GM12878 (cell line): ENCODE results near the gene SAXO1. TPM values are rescaled to one million over a fixed set of nuclear protein-coding genes. Genes with fewer than 3 reads are reported as not detected.

Experiments used
- ATAC-seq: fragments of 200-7000 bp; cut with Tn5 transposase; 3 replicates; pipeline ENCODE4 v1.9.1; 2020; ENCODE audit warnings: mild to moderate bottlenecking, moderate library complexity
- BruUV-seq: library from RNA; stranded (reverse); fragments of 400-500 nt; replicated peaks from 2 replicates; lab custom pipeline; 2021; lab: Mats Ljungman, UMichigan
- CTCF ChIA-PET: fragments of 300-600 bp; sonication (Branson Sonifier 250); formaldehyde crosslinking; extraction: SDS; loops from one replicate; lab custom pipeline; 2021; ENCODE audit warnings: inconsistent platforms; lab: Yijun Ruan, JAX
- POLR2A ChIA-PET: fragments of 350-600 bp; formaldehyde crosslinking; extraction: SDS; loops from one replicate; lab custom pipeline; 2021; ENCODE audit warnings: inconsistent platforms; lab: Charles Lee
- RAD21 ChIA-PET: fragments of 300-600 bp; sonication (Branson Sonifier 250); formaldehyde crosslinking; loops from one replicate; lab custom pipeline; 2023; ENCODE audit warnings: antibody characterized with exemption; ENCODE audit not compliant: unreplicated experiment; lab: Charles Lee
- SMC1A ChIA-PET: fragments of 300-600 bp; sonication (Branson Sonifier 250); formaldehyde crosslinking; loops from one replicate; lab custom pipeline; 2023; ENCODE audit not compliant: unreplicated experiment, uncharacterized antibody; lab: Charles Lee
- DNase-seq: peaks from one replicate; pipeline ENCODE4 v3.0.0-alpha.2; 2011; ENCODE audit warnings: low read depth, low spot score
- FAIRE-seq: peaks from 3 replicates; lab custom pipeline; 2011; peaks lifted over from hg19 to GRCh38; lab: Jason Lieb, UNC
- H2AFZ ChIP-seq: 2 replicates; pipeline ENCODE4 v1.6.0; 2011; ENCODE audit warnings: low read depth, low read length, control low read depth; ENCODE audit not compliant: control insufficient read depth
- H3K27ac ChIP-seq: 2 replicates; pipeline ENCODE4 v1.5.1; 2011; ENCODE audit warnings: control low read depth; ENCODE audit not compliant: control insufficient read depth, insufficient read depth
- H3K27me3 ChIP-seq, 2 experiments: replicated peaks in 1 of 2; 2 replicates each; pipeline versions ENCODE4 v1.6.0 to v1.6.1; 2011; ENCODE audit warnings: low read length in 1 of 2; ENCODE audit not compliant: control insufficient read depth in 2 of 2, insufficient read depth in 2 of 2
- H3K36me3 ChIP-seq, 2 experiments: 2 replicates each; pipeline ENCODE4 v1.5.1; 2011; ENCODE audit warnings: low read length in 1 of 2; ENCODE audit not compliant: control insufficient read depth in 2 of 2, insufficient read depth in 2 of 2
- H3K4me1 ChIP-seq: 2 replicates; pipeline ENCODE4 v1.6.1; 2011; ENCODE audit warnings: mild to moderate bottlenecking, low read length, moderate library complexity, mixed read lengths; ENCODE audit not compliant: control insufficient read depth, insufficient read depth
- H3K4me2 ChIP-seq: 2 replicates; pipeline ENCODE4 v1.6.0; 2011; ENCODE audit warnings: control low read depth; ENCODE audit not compliant: control insufficient read depth, insufficient read depth
- H3K4me3 ChIP-seq: fragments of 200-600 bp; sonication (generic); 2 replicates; pipeline ENCODE4 v1.5.1; 2016
- H3K79me2 ChIP-seq: 2 replicates; pipeline ENCODE4 v1.6.0; 2011; ENCODE audit warnings: low read length; ENCODE audit not compliant: control insufficient read depth, insufficient read depth
- H3K9ac ChIP-seq: 2 replicates; pipeline ENCODE4 v1.8.0; 2011; ENCODE audit warnings: low read length, control low read depth, mixed read lengths; ENCODE audit not compliant: control insufficient read depth, insufficient read depth
- H3K9me3 ChIP-seq: replicated peaks from 3 replicates; pipeline ENCODE4 v1.5.1; 2011; ENCODE audit warnings: mild to moderate bottlenecking, low read length; ENCODE audit not compliant: control insufficient read depth, insufficient read depth
- H4K20me1 ChIP-seq: 2 replicates; pipeline ENCODE4 v1.6.0; 2011; ENCODE audit not compliant: control insufficient read depth, insufficient read depth
- IRF4 ChIP-seq: IDR thresholded peaks from 2 replicates; pipeline ENCODE4 v1.6.1; 2011; ENCODE audit warnings: low read depth, low read length
- MTA2 ChIP-seq: fragments of 450-650 bp; IDR thresholded peaks from 2 replicates; pipeline ENCODE4 v1.6.1; 2016; ENCODE audit warnings: low read depth, mild to moderate bottlenecking, moderate library complexity
- NR2F1 ChIP-seq: fragments of 450-650 bp; conservative IDR thresholded peaks from 2 replicates; pipeline ENCODE4 v1.6.1; 2017; ENCODE audit warnings: mild to moderate bottlenecking
- NRF1 ChIP-seq: conservative IDR thresholded peaks from 2 replicates; pipeline ENCODE4 v1.6.1; 2011; ENCODE audit warnings: mild to moderate bottlenecking, low read depth, low read length, improper control_type of control experiment
- RELB ChIP-seq: fragments of 450-650 bp; IDR thresholded peaks from 2 replicates; pipeline ENCODE4 v1.6.1; 2017; ENCODE audit warnings: low read depth, mild to moderate bottlenecking, moderate library complexity
- SMAD5 ChIP-seq: IDR thresholded peaks from 2 replicates; pipeline ENCODE4 v1.6.1; 2016; ENCODE audit warnings: antibody characterized with exemption, low read depth
- STAT1 ChIP-seq: fragments of 450-650 bp; conservative IDR thresholded peaks from 2 replicates; pipeline ENCODE4 v1.6.1; 2014; ENCODE audit warnings: antibody characterized with exemption, mild to moderate bottlenecking
- TARDBP ChIP-seq: IDR thresholded peaks from 2 replicates; pipeline ENCODE4 v1.6.1; 2016; ENCODE audit warnings: borderline replicate concordance
- ZNF384 ChIP-seq: IDR thresholded peaks from 2 replicates; pipeline ENCODE4 v1.6.1; 2012; ENCODE audit warnings: low read depth, mild to moderate bottlenecking, low read length, improper control_type of control experiment, borderline replicate concordance
- WGBS: methylation state at CpG from one replicate; pipeline ENCODE4 v1.1.6; 2016; ENCODE audit warnings: low lambda C conversion rate; ENCODE audit not compliant: insufficient replicate concordance, insufficient coverage; ENCODE audit errors: missing lambda C conversion rate; 5-methylcytosine and 5-hydroxymethylcytosine counted together
- in situ Hi-C: fragments of 300-500 bp; cut with MboI; formaldehyde crosslinking; loops from 9 replicates; pipeline ENCODE4 v1.14.3; 2018; ENCODE audit warnings: mixed read lengths
- intact Hi-C: fragments of 100-400 bp; cut with micrococcal nuclease; formaldehyde crosslinking; loops from one replicate; pipeline ENCODE4 v1.14.2; 2022; ENCODE audit not compliant: unreplicated experiment
- polyA plus RNA-seq, 11 experiments: library from polyadenylated mRNA; depleted of rRNA in 4 of 11; unstranded in 6 of 11; stranded (reverse) in 5 of 11; fragments of >200 nt; fragmentation: Nextera tagmentation in 4 of 11; fragmentation: Illumina TruSeq in 1 of 11; extraction: Ambion mirVana in 4 of 11; extraction: Trizol in 1 of 11; gene quantifications; 1 replicate in 1 of 11; 2 replicates in 10 of 11; pipeline versions ENCODE4 v1.2.1 to v1.2.3, GENCODE V29; 2011 to 2016; ENCODE audit warnings: inconsistent platforms in 2 of 11, missing spikeins in 2 of 11, low read depth in 1 of 11
- total RNA-seq, 4 experiments: library from RNA; depleted of rRNA in 3 of 4; stranded (reverse); fragments of >200 nt in 3 of 4; fragmentation: Illumina TruSeq in 1 of 4; extraction: Trizol in 1 of 4; gene quantifications; 2 replicates each; pipeline versions ENCODE4 v1.2.1 to v1.2.3, GENCODE V29; 2013 to 2021

The SAXO1 gene
- total and polyA plus RNA-seq, 10 of the 15 experiments (the other 5 are each of a cell fraction or from before 2014, with no cell fraction given) = under 0.01 to 0.01 TPM; not detected in 8

DNA sequence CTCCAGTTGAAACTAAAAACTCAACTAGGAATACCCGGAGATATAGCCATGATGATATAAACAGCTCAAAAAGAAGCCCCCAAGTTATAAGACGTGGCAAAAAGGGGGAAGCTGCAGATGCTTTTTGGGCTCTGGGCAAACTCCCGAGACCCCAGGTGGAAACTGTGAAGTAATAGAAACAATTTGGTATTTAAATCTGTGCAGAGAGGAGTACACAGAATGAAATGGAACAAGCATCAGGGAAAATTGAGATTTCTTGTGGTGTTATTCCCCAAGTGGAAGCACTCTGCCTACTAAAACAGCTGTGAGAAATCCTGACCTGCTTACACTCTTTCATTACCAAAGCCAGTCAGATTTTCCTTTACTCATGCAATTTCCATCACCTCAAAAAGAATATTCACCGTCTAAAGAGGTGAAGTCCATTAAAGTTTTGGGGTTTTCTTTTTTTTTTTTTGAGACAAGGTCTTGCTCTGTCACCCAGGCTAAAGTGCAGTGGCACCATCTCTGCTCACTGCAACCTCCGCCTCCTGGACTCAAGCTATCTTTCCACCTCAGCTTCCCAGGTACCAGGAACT is 23.5 kb downstream of the SAXO1 start:
- DNase-seq (no peak), FAIRE-seq (no peak), ATAC-seq (no peak)
- no peak overlapping the region for H2AFZ ChIP-seq
- in situ Hi-C loops = no loop called here
- H3K9ac ChIP-seq = no peak overlapping the region
- H3K27ac ChIP-seq = no peak overlapping the region
- no peak overlapping the region for H3K4me2 ChIP-seq
- H4K20me1 ChIP-seq = no peaks in the 10 kb centered on the region
- no TSS peak for BruUV-seq
- ChIA-PET SMC1A (no interaction called here), CTCF (interaction anchor here (0.7 to 2.4 kb wide), 3 partner anchors 17 to 724 kb away, joined by 3 to 6 read pairs (median 3); no protein-coding TSS in a partner anchor)
- H3K9me3 ChIP-seq = no peaks in the 10 kb centered on the region
- WGBS = 24% methylated on average over 5 of the region's 5 CpGs
- no peaks in the 10 kb centered on the region for H3K79me2 ChIP-seq
- no peak overlapping the region for H3K4me3 ChIP-seq
- no peaks in the 10 kb centered on the region for H3K36me3 ChIP-seq
- no peaks in the 10 kb centered on the region for H3K27me3 ChIP-seq
- no peaks in the 10 kb centered on the region for H3K4me1 ChIP-seq
- TF ChIP-seq NRF1 (no peak), SMAD5 (no peak), ZNF384 (no peak), TARDBP (no peak), STAT1 (no peak), RELB (no peak), NR2F1 (no peak), IRF4 (no peak), MTA2 (no peak)
- TF ChIP-seq, all 136 proteins: peak for 0
- intact Hi-C loops = no loop called here
- ChIA-PET RAD21 (no interaction called here), POLR2A (interaction anchor here (0.6 kb wide), 1 partner anchor 1966 kb away, joined by 3 read pairs; no protein-coding TSS in a partner anchor)
